ENCODE measurements around the gene HEXIM1.

Gene HEXIM1

DNA sequence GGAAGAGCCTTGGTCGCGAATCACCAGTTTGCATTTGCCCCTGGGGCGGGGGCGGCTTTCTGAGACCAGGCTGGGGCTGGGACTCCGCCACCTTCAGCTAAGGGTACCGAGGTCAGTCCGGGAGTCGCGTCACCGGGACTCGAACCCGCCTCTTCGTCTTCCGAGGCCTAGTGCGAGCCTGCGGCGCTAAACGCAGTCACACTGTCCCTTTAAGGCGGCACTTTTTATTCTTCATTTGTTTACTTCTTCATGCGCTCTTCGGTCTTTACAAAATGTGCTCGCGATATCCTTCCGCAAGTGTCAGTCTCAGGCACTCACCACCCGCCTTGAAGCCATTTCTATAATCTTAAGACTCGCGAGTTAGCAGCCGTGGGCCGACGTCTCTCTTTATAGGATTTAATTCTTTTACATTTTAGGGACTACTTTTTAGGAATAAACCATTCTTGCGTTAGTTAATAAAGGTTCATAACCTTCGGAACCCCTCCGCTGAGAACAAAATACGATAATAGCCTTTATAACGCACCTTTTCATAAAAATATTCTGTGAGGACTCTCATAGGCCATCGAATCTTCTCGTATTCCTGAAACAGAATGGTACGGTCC, 593 bp upstream of the HEXIM1 start:
- peak; percentile 92 for DNase-seq

GRCh38 chr17:45149037-45149668, 878 bp downstream of the HEXIM1 start:
- peak; percentile 68 for DNase-seq

DNA sequence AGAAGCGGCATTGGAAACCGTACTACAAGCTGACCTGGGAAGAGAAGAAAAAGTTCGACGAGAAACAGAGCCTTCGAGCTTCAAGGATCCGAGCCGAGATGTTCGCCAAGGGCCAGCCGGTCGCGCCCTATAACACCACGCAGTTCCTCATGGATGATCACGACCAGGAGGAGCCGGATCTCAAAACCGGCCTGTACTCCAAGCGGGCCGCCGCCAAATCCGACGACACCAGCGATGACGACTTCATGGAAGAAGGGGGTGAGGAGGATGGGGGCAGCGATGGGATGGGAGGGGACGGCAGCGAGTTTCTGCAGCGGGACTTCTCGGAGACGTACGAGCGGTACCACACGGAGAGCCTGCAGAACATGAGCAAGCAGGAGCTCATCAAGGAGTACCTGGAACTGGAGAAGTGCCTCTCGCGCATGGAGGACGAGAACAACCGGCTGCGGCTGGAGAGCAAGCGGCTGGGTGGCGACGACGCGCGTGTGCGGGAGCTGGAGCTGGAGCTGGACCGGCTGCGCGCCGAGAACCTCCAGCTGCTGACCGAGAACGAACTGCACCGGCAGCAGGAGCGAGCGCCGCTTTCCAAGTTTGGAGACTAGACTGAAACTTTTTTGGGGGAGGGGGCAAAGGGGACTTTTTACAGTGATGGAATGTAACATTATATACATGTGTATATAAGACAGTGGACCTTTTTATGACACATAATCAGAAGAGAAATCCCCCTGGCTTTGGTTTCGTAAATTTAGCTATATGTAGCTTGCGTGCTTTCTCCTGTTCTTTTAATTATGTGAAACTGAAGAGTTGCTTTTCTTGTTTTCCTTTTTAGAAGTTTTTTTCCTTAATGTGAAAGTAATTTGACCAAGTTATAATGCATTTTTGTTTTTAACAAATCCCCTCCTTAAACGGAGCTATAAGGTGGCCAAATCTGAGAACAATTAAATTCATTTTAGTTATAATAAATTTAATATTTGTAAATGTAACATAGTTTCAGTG, 1.7 kb downstream of the HEXIM1 start:
- peak; percentile 21 for DNase-seq

GRCh38 chr17:45150911-45151809, 2.9 kb downstream of the HEXIM1 start:
- DNase-seq = no peak

DNA sequence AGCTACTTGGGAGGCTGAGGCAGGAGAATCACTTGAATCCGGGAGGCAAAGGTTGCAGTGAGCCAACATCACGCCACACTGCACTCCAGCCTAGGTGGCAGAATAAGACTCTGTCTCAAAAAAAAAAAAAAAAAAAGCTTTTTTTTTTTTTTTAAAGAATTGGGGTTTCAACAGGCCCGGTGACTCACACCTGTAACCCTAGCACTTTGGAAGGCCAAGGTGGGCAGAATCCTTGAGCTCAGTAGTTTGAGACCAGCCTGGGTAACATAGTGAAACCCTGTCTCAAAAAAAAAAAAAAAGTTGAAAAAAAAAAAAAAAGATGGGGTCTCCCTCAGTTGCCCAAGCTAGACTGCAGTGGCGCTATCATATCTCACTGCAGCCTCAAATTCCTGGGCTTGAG, 6.8 kb downstream of the HEXIM1 start:
- DNase-seq = peak; percentile 35

GRCh38 chr17:45155483-45155882, 7.2 kb downstream of the HEXIM1 start:
- no peak for DNase-seq

DNA sequence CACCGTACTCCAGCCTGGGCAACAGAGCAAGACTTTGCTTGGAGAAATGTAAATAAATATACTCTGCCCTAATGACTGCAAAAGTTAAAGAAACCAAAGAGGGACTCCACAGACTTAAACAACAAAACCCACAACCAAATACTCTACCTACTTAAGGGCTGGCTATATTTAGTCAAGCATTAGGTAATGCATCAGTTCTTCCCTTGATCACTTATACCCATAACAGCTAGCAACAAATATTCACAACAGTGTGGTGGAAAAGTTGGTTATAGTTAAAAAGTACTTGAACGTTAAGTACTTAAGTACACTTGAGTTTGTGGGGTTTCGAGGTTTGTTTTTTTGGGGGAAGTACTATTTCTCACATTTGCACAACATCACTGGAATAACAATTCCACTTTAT, 8.0 kb downstream of the HEXIM1 start:
- no peak for DNase-seq

DNA sequence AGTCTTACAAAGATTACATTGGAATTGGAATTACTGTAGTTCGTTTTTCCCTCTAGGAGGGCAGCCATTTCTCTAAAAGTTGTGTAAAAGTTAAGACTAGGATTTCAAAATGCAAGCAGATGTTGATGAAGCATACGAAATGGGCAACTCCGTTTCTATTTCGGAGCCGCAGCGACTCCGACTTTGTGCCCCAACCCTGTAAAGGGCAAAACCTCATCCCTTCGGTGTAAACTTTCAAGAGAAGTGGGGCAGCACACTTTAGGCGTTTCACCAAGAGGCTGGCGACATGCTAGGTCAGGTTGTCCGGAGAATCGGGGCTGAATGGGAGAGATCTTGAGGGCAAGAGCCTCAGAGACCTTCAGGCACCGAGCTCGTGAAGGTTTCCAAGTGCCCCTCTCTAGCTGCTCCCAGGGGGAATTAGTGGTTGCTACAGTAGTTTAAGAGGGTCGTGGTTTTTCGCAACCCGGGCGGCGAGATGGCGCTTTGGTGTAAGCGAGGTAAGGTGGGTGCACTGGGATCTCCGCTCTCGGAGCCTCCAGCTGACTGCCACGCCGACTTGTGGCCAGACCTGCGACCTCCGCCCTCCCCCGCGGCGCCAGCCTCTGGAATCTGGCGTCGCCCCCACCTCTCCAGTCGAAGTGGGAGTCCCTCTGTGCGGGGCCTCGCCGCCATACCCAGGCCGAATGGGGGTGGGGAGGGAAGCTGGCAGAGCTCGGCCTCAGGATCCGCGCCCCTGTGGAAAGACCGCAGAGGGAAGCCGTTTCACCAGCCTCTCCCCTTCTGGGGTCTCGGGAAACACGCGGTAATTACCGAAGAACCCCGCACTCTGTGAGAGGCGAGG, 12.4 kb downstream of the HEXIM1 start:
- peak; percentile 44 for DNase-seq

- peak; percentile 100 for DNase-seq
These were observed 13.2 kb downstream of the HEXIM1 start, which contains the start of gene HEXIM2 for GRCh38 chr17:45161288-45162024. Gene HEXIM2, plus strand, starts transcription at chr17:45161875. Its CDS starts 919 bp downstream, at chr17:45162794.

DNA sequence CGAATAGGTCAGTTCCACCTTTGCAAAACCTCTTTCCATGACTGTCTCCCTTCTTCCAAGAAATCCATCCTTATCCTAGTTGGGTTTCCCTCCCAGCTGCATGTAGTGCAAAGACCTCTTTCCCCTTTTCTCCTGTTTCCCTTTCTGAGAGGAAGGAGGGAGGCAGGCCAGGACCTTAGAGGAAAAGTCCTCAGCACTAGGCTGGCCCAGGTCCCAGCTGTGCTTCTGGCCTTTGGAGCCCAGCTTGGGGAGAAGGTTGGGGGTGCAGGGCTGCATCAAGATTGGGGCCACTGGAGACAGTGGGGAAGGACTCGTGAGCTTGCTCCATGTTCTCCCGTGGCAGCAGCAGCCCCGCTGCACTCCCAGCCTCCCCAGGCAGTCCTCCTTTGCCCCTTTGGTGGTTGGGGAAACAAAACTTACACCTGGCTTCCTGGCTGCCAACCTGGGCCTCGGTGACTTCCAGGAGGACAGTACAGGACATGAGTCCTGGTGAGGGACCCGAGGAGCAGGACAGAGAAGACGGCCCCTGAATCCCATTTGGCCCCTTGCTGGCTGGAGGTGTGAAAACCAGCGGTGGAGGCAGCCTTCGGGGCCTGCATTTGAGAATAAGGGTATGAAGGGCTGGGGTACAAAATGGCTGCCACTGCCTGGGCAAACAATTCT, 13.9 kb downstream of the HEXIM1 start:
- DNase-seq = no peak

DNA sequence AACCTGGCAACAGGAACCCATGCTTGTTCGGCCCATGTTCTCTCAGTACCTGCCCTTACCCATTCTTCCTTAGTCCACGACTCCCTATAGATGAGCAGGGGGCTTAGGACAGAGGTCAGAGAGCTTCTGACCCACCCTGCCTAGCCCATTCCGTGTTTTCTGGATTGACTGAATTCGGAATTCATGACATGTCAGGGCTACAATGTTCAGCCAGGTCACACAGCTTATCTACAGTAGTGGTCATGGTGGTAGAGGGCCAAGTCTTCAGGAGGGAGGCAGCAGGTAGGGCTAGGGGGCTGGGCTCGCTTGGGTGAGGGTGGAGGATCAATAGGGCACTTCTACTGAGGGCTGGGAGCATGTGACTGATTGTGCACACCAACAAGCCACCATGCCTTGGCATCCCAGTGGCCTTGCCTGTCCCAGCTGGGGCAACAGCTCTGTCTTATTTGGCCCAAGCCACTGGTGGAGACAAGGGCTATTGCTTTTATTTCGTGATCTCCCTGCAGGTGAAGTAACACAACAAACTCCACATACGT, 16.5 kb downstream of the HEXIM1 start:
- DNase-seq = no peak

DNA sequence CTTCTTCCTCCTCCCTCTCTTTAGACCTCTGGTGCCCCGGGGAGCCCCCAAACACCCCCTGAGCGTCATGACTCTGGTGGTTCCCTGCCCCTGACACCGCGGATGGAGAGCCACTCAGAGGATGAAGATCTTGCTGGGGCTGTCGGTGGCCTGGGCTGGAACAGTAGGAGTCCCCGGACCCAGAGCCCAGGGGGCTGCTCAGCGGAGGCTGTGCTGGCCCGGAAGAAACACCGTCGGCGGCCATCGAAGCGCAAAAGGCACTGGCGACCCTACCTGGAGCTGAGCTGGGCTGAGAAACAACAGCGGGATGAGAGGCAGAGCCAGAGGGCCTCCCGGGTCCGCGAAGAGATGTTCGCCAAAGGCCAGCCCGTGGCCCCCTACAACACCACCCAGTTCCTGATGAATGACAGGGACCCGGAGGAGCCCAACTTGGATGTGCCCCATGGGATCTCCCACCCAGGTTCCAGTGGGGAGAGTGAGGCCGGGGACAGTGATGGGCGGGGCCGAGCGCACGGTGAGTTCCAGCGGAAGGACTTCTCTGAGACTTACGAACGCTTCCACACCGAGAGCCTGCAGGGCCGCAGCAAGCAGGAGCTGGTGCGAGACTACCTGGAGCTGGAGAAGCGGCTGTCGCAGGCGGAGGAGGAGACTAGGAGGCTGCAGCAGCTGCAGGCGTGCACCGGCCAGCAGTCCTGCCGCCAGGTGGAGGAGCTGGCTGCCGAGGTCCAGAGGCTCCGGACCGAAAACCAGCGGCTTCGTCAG, 20.9 kb downstream of the HEXIM1 start:
- DNase-seq = no peak

GRCh38 chr17:45170280-45170930, 22.1 kb downstream of the HEXIM1 start:
- no peak for DNase-seq

- DNase-seq = no peak
These were observed 22.7 kb downstream of the HEXIM1 start for GRCh38 chr17:45170931-45171337.

DNA sequence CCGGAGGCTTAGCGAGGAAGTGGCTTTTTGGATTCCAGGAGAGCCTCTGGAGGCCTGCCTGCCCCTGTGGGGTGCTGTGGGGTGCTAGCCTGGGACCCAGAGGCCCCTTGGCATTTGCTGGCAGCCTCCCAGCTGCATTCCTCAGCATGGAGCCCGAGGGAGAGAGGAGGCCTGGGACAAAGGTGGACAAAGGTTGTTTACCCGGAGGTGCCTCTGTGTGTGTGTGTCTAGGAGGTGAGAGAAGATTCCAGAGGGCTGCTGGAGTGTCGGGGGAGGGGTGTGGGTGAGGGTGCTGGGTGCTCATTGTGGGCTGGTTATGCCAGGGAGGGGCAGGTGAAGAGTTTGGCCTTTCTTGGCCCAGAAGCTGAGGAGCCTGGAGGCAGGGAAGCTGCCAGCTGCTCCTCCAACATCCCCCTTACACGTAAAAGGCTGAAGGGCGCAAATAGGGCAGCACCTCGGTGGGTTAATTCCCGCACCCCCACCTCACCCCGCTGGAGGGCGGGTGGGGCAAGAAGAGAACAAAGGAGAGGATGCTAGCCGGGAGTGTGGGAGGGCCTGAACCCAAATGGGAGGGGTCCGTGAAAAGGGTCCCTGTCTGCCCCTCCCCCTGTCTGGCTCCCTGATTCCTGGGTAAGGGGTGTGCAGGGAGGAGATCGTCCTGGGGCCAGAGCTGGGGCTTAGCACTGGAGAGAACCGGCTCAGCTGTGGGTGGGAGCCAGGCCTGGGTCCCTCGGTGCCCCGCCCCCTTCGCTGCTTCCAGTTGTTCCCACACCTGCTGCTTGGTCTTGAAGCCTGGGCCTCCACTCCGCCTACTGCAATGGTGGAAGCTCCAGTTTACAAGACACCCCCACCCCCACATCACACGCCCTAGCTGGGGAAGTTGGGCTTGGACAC, 23.3 kb downstream of the HEXIM1 start:
- DNase-seq = no peak

DNA sequence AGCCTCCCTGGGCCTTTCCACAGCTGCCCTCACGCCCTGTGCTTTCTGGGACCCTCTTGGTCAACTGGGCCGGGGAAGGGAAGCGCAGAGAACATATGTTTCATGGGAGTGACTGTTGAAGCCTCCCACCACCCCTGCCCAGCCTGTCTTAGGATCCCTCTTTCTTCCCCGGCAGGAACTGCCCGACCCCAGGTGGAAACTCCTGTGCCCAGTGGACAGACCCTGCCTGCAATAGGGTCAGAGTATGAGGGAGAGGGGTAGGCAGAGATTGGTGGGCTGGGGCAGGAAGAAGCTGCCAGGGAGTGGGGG, 23.9 kb downstream of the HEXIM1 start:
- DNase-seq = no peak

DNA sequence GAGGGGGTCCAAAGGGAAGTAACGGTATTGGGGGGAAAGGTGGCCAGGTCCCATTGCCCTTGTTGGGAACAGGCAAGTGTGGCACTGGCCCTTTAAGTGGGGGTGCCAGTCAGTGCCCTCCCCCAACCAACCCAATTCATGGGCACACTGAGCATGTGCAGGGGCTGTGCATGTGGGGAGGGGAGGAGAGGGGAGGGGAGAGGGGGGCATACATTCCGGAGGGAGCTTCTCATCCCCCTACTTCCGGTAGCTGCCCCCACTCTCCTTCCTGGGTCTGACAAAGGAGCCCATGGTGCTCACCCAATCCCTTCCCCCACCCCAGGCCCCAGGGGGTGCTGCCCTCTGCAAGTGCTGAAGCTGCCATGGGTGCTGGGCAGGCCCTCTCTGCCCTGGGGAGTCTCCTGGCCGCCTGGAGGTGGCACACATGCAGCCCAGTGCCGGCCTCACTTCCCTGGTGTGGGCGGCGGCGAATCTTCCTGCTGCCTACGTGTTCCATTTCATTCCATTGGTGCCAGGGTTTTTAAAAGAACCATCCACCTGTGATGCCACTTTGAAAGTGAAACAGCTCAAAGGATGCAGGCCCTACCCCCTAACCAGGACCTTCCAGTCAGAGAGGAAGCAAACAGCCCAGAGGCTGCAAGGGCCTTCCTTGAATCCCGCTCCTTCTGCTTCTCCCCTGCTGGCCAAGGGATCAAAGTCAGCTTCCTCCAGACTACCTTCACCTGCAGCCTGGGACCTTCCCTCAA, 24.4 kb downstream of the HEXIM1 start:
- DNase-seq = peak; percentile 46
